CD4-positive, alpha-beta T cell (primary cell): Measurements from ENCODE around the gene NR2F1. TPM values are rescaled to one million over a fixed set of nuclear protein-coding genes. Genes with fewer than 3 reads are reported as not detected.

Source experiments
- ATAC-seq: fragments of 200-7000 bp; cut with Tn5 transposase; one replicate; pipeline ENCODE4 v1.10.0; 2022; ENCODE audit warnings: mild to moderate bottlenecking; ENCODE audit not compliant: poor library complexity
- CTCF ChIA-PET: fragments of 350-600 bp; sonication (Branson Sonifier 250); formaldehyde crosslinking; loops from one replicate; lab custom pipeline; 2021; ENCODE audit warnings: antibody characterized with exemption, inconsistent platforms; lab: Charles Lee
- POLR2A ChIA-PET: fragments of 350-600 bp; sonication (Branson Sonifier 250); formaldehyde crosslinking; loops from one replicate; lab custom pipeline; 2021; ENCODE audit warnings: antibody characterized with exemption, inconsistent platforms; lab: Charles Lee
- DNase-seq, 14 experiments: peaks; one replicate each; pipeline ENCODE4 v3.0.0-alpha.2; 2013 to 2020; ENCODE audit warnings: mixed read lengths in 2 of 14
- H3K27ac ChIP-seq, 2 donors: one replicate each; pipeline versions ENCODE4 v1.5.1 to v1.7.0; 2013; ENCODE audit warnings: low read length in 2 of 2, low read depth in 1 of 2, mild to moderate bottlenecking in 1 of 2
- H3K27me3 ChIP-seq, 2 experiments: 1 replicate in 1 of 2; 2 replicates in 1 of 2; pipeline versions ENCODE4 v1.6.1 to v1.7.0; 2013; ENCODE audit warnings: low read length in 2 of 2, control low read depth in 1 of 2, mild to moderate bottlenecking in 1 of 2, moderate library complexity in 1 of 2; ENCODE audit not compliant: insufficient read depth in 2 of 2, control insufficient read depth in 1 of 2
- H3K36me3 ChIP-seq: one replicate; pipeline ENCODE4 v1.6.1; 2013; ENCODE audit warnings: low read length, control low read depth; ENCODE audit not compliant: insufficient read depth
- H3K4me1 ChIP-seq: one replicate; pipeline ENCODE4 v1.6.1; 2013; ENCODE audit warnings: low read length, control low read depth; ENCODE audit not compliant: insufficient read depth
- H3K4me3 ChIP-seq: one replicate; pipeline ENCODE4 v1.5.1; 2013; ENCODE audit warnings: mild to moderate bottlenecking, low read length, moderate library complexity
- H3K9me3 ChIP-seq, 2 experiments: 1 replicate in 1 of 2; 2 replicates in 1 of 2; pipeline versions ENCODE4 v1.6.1 to v1.7.0; 2013; ENCODE audit warnings: low read length in 2 of 2, mild to moderate bottlenecking in 2 of 2, control low read depth in 1 of 2, moderate library complexity in 1 of 2; ENCODE audit not compliant: control insufficient read depth in 1 of 2, insufficient read depth in 1 of 2
- H3K27ac Mint-ChIP-seq: one replicate; pipeline ENCODE4 v1.8.0; 2020; ENCODE audit warnings: mixed read lengths
- H3K27me3 Mint-ChIP-seq: one replicate; pipeline ENCODE4 v1.8.0; 2021; ENCODE audit warnings: mixed read lengths
- H3K36me3 Mint-ChIP-seq: one replicate; pipeline ENCODE4 v1.8.0; 2021; ENCODE audit warnings: low read depth, mixed read lengths
- H3K4me1 Mint-ChIP-seq: one replicate; pipeline ENCODE4 v1.8.0; 2021; ENCODE audit warnings: low read depth, mixed read lengths
- H3K4me3 Mint-ChIP-seq: one replicate; pipeline ENCODE4 v1.8.0; 2020; ENCODE audit warnings: mild to moderate bottlenecking, mixed read lengths
- H3K9me3 Mint-ChIP-seq: one replicate; pipeline ENCODE4 v1.8.0; 2020; ENCODE audit warnings: mixed read lengths
- intact Hi-C, 2 experiments: fragments of 100-400 bp; cut with DNase I in 1 of 2; cut with micrococcal nuclease in 1 of 2; formaldehyde crosslinking; loops; one replicate each; pipeline versions ENCODE4 v1.15.1 to v1.9.0; 2023 to 2025; cut with DNase I, micrococcal nuclease
- total RNA-seq, 174 experiments: library from RNA in 2 of 174; stranded (reverse) in 2 of 174; gene quantifications; one replicate each; pipeline ENCODE4 v1.2.3 and lab custom pipeline; 2021 to 2026
- TF ChIP-seq, protein P1 (sequence below): fragments of 200-600 bp; IDR thresholded peaks from one replicate; pipeline ENCODE4 v1.8.0; 2022; ENCODE audit warnings: antibody characterized with exemption, mild to moderate bottlenecking

NR2F1 gene
- total RNA-seq, 2 experiments from 2014 or later = not detected

- POLR2A ChIA-PET = no interaction called here
- H3K4me3 Mint-ChIP-seq = no peak overlapping the region
- H3K4me1 ChIP-seq = peaks cover 29% of the 10 kb centered on the region
- intact Hi-C loops = loop anchor here in 1 of 2 experiments (10.0 kb wide), 1 partner anchor 1020 kb away; the partner anchor contains the start of genes KIAA0825 and SLF1
- peaks cover 14% of the 10 kb centered on the region for H3K4me1 Mint-ChIP-seq
- H3K36me3 ChIP-seq = no peaks in the 10 kb centered on the region
- H3K4me3 ChIP-seq = no peak overlapping the region
- TF ChIP-seq, protein P1, sequence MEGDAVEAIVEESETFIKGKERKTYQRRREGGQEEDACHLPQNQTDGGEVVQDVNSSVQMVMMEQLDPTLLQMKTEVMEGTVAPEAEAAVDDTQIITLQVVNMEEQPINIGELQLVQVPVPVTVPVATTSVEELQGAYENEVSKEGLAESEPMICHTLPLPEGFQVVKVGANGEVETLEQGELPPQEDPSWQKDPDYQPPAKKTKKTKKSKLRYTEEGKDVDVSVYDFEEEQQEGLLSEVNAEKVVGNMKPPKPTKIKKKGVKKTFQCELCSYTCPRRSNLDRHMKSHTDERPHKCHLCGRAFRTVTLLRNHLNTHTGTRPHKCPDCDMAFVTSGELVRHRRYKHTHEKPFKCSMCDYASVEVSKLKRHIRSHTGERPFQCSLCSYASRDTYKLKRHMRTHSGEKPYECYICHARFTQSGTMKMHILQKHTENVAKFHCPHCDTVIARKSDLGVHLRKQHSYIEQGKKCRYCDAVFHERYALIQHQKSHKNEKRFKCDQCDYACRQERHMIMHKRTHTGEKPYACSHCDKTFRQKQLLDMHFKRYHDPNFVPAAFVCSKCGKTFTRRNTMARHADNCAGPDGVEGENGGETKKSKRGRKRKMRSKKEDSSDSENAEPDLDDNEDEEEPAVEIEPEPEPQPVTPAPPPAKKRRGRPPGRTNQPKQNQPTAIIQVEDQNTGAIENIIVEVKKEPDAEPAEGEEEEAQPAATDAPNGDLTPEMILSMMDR = no peak
- peaks cover 12 to 54% of the 10 kb centered on the region in 2 experiments for H3K9me3 ChIP-seq
- H3K9me3 Mint-ChIP-seq = peaks cover 3% of the 10 kb centered on the region
- H3K27ac ChIP-seq = no peak overlapping the region
- peaks cover 85% of the 10 kb centered on the region for H3K27me3 Mint-ChIP-seq
- CTCF ChIA-PET = interaction anchor here (0.7 kb wide), 1 partner anchor 13 kb away, joined by 3 read pairs; no protein-coding TSS in a partner anchor
- no peak overlapping the region for H3K27ac Mint-ChIP-seq
- DNase-seq (no peak), ATAC-seq (no peak)
- peaks cover 88 to 95% of the 10 kb centered on the region in 2 experiments for H3K27me3 ChIP-seq
- no peaks in the 10 kb centered on the region for H3K36me3 Mint-ChIP-seq
Observed at GRCh38 chr5:93594591-93595419, 11.8 kb downstream of the NR2F1 start.

DNA sequence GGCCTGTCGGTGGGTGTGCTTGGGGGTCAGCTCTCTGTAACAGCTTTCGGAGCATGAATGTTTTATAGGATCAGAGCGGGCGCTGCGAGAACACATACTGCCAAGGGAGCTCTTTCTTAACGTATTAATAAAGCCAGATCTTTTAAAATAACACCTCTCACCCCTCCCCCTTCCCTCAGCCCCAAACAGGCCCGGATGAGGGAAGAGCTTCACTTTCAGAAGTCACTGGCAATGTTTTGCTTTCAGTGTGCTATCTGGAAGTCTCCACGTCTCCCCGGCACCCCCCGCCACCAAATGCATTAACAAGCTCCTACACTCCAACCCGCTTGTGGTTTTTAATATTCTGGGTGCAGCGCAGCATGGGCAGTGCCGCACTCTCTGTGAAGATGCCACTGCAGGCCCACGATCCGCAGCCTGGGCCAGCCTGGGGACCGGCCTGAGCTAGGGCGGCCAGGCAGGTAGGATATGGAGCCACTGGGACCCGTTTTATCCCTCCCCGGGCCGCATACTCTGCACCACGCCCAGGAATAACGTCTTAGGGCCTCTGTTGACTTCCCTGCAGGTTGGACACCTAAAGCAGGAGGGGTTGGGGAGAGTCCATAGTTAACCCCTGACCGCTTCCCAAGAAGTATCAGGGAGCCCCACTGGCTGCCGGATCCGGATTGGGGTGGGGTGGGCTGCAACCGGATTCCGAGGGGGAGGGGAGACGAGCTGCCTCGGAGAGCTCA is 12.6 kb downstream of the NR2F1 start:
- POLR2A ChIA-PET = interaction anchor here (0.7 kb wide), 1 partner anchor 9 kb away, joined by 6 read pairs; no protein-coding TSS in a partner anchor
- Histone ChIP-seq H3K4me3 (no peak overlapping the region), H3K27me3 (peaks cover 87 to 95% of the 10 kb centered on the region in 2 experiments), H3K9me3 (peaks cover 12 to 51% of the 10 kb centered on the region in 2 experiments), H3K27ac (no peak overlapping the region), H3K36me3 (no peaks in the 10 kb centered on the region), H3K4me1 (peaks cover 29% of the 10 kb centered on the region)
- Mint-ChIP-seq H3K4me3 (no peak overlapping the region), H3K27ac (no peak overlapping the region), H3K4me1 (peaks cover 14% of the 10 kb centered on the region), H3K36me3 (no peaks in the 10 kb centered on the region), H3K27me3 (peaks cover 77% of the 10 kb centered on the region), H3K9me3 (peaks cover 3% of the 10 kb centered on the region)
- TF ChIP-seq, protein P1 = no peak
- intact Hi-C loops = loop anchor here in 1 of 2 experiments (10.0 kb wide), 1 partner anchor 1019 kb away; the partner anchor contains the start of genes KIAA0825 and SLF1
- CTCF ChIA-PET = interaction anchor here (0.7 kb wide), 1 partner anchor 12 kb away, joined by 3 read pairs; no protein-coding TSS in a partner anchor
- ATAC-seq (no peak), DNase-seq (no peak)

- ATAC-seq (no peak), DNase-seq (no peak)
- Mint-ChIP-seq H3K36me3 (no peaks in the 10 kb centered on the region), H3K9me3 (peaks cover 3% of the 10 kb centered on the region), H3K27ac (no peak overlapping the region), H3K4me1 (peaks cover 14% of the 10 kb centered on the region), H3K4me3 (no peak overlapping the region), H3K27me3 (peaks cover 70% of the 10 kb centered on the region)
- ChIA-PET CTCF (no interaction called here), POLR2A (interaction anchor here (0.7 kb wide), 1 partner anchor 10 kb away, joined by 6 read pairs; no protein-coding TSS in a partner anchor)
- peaks cover 29% of the 10 kb centered on the region for H3K4me1 ChIP-seq
- H3K27ac ChIP-seq = no peak overlapping the region
- H3K9me3 ChIP-seq = peaks cover 12 to 49% of the 10 kb centered on the region in 2 experiments
- TF ChIP-seq, protein P1 = no peak
- H3K4me3 ChIP-seq = no peak overlapping the region
- intact Hi-C loops = loop anchor here in 1 of 2 experiments (10.0 kb wide), 1 partner anchor 1019 kb away; the partner anchor contains the start of genes KIAA0825 and SLF1
- H3K27me3 ChIP-seq = peaks cover 89 to 95% of the 10 kb centered on the region in 2 experiments
- no peaks in the 10 kb centered on the region for H3K36me3 ChIP-seq
Observed at GRCh38 chr5:93596310-93596675, 13.3 kb downstream of the NR2F1 start.
